Measurements from ENCODE around the gene B9D2.
A peak's percentile ranks its signal among the peaks of the same experiment; 100 is the strongest.
"Not testable (repeated sequence)": the region's sequence is repeated elsewhere in the genome, so short reads cannot be mapped to it uniquely, and the experiment has no call there.

The B9D2 gene

GRCh38 chr19:41354343-41354953, 9.5 kb downstream of the B9D2 start:
- ATAC-seq, result no peak

GRCh38 chr19:41353466-41354342, 10.2 kb downstream of the B9D2 start, which contains the start of gene TGFB1:
Gene TGFB1, minus strand, starts transcription at chr19:41353922. Its CDS starts 878 bp downstream, at chr19:41353044.
- ATAC-seq, result peak; percentile 39 to 40

GRCh38 chr19:41352609-41353465, 11.1 kb downstream of the B9D2 start:
- ATAC-seq, result peak; percentile 23 to 30

- ATAC-seq, result no peak
These were observed 11.7 kb downstream of the B9D2 start for GRCh38 chr19:41352279-41352608.

- ATAC-seq, result peak; percentile 64 to 69
These were observed 12.4 kb downstream of the B9D2 start for GRCh38 chr19:41351339-41352245.

GRCh38 chr19:41350735-41351338, 13.1 kb downstream of the B9D2 start:
- ATAC-seq, result peak; percentile 5 to 12

- not testable (repeated sequence) for ATAC-seq
These were observed 17.0 kb downstream of the B9D2 start for GRCh38 chr19:41346916-41347315.

- ATAC-seq, result no peak
These were observed 19.8 kb downstream of the B9D2 start for GRCh38 chr19:41344162-41344561.

GRCh38 chr19:41341669-41342490, 22.1 kb downstream of the B9D2 start:
- no peak for ATAC-seq

- no peak for ATAC-seq
These were observed 24.0 kb downstream of the B9D2 start for GRCh38 chr19:41339936-41340335.

GRCh38 chr19:41335467-41335866, 28.5 kb downstream of the B9D2 start:
- ATAC-seq, result no peak

- peak in 1 of 2 donors; percentile 38 for ATAC-seq
These were observed 29.2 kb downstream of the B9D2 start for GRCh38 chr19:41334793-41335192.

- no peak for ATAC-seq
These were observed 31.5 kb downstream of the B9D2 start for GRCh38 chr19:41332468-41332867.

- ATAC-seq, result no peak
These were observed 31.9 kb downstream of the B9D2 start for GRCh38 chr19:41332000-41332399.

GRCh38 chr19:41330946-41331678, 32.8 kb downstream of the B9D2 start:
- no peak for ATAC-seq

- ATAC-seq, result no peak
These were observed 33.5 kb downstream of the B9D2 start for GRCh38 chr19:41330481-41330880.

- ATAC-seq, result no peak
These were observed 35.1 kb downstream of the B9D2 start for GRCh38 chr19:41328842-41329225.

GRCh38 chr19:41328157-41328841, 35.6 kb downstream of the B9D2 start:
- ATAC-seq, result peak; percentile 74 to 75

- peak; percentile 67 to 72 for ATAC-seq
These were observed 36.3 kb downstream of the B9D2 start for GRCh38 chr19:41327576-41328156.

Measured in activated CD4-positive, CD25-positive, alpha-beta regulatory T cell treated with anti-CD3 and anti-CD28 coated beads, Interleukin-2, amount 50 U/mL, for 24 hours (primary cell).